Measurements from ENCODE around the gene ZBTB20. TPM values are rescaled to one million over a fixed set of nuclear protein-coding genes. Genes with fewer than 3 reads are reported as not detected.
A peak's percentile ranks its signal among the peaks of the same experiment; 100 is the strongest.

ZBTB20 gene
- total RNA-seq, 6 donors from 2014 or later, result 40.0 to 150 (median 65.8) TPM

DNA sequence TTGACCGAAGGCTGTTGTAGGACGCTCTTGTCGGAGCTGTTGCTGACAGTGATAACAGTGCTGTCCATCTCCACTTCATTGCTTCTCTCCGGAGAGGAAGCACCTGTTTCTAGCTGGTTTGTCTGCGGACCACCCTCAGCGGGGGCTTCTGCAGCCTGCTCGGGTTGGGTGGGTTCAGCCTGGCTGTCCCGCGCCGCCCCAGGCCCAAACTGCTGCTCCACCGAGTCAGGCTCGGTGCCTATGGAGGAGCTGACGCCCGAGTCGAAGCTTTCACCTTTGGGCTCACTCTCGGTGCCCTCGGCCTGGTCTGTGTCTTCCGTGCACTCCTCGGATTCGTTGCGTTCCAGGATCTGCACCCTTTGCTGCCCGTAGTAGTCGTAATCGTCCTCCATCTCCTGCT lies 796.4 kb downstream of the ZBTB20 start:
- Histone ChIP-seq H3K4me1 (no peaks in the 10 kb centered on the region), H3K27me3 (no peaks in the 10 kb centered on the region), H3K27ac (no peak overlapping the region), H3K4me3 (no peak overlapping the region), H3K36me3 (peaks cover 17 to 29% (median 23%) of the 10 kb centered on the region in 4 donors), H3K9me3 (no peaks in the 10 kb centered on the region)
- TF ChIP-seq POLR2AphosphoS5 (IDR thresholded peaks at IDR 0.05) (no peak), EP300 (IDR thresholded peaks at IDR 0.05) (no peak), POLR2A (IDR thresholded peaks at IDR 0.05) (no peak)
- TF ChIP-seq, protein P1, sequence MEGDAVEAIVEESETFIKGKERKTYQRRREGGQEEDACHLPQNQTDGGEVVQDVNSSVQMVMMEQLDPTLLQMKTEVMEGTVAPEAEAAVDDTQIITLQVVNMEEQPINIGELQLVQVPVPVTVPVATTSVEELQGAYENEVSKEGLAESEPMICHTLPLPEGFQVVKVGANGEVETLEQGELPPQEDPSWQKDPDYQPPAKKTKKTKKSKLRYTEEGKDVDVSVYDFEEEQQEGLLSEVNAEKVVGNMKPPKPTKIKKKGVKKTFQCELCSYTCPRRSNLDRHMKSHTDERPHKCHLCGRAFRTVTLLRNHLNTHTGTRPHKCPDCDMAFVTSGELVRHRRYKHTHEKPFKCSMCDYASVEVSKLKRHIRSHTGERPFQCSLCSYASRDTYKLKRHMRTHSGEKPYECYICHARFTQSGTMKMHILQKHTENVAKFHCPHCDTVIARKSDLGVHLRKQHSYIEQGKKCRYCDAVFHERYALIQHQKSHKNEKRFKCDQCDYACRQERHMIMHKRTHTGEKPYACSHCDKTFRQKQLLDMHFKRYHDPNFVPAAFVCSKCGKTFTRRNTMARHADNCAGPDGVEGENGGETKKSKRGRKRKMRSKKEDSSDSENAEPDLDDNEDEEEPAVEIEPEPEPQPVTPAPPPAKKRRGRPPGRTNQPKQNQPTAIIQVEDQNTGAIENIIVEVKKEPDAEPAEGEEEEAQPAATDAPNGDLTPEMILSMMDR (IDR thresholded peaks at IDR 0.05), result no peak
- WGBS, 2 donors, result 95 to 98% methylated on average over 21 to 24 of the region's 24 CpGs
- DNase-seq (peak in 1 of 2 donors; percentile 45), ATAC-seq (ENCODE audit: low FRiP score in 2 of 2) (no peak)

DNA sequence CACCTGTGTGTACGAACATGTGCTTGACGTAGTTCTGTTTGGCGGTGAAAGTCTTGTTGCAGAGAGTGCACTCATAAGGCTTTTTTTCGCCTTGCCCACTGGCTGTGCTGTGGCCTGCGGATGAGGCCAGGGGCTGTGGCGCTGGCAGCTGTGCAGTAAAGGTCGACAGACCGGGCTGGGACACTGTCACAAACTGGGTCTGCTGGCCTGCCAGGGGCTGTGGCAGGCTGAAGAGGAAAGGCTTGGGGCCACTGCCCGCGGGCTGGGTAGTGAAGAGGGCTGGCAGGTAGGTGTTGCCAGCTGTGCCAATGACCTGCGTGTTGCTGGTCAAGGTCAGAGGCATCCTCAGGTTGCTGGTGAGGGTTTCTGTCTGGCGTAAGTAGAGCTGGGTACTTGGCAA lies 796.8 kb downstream of the ZBTB20 start:
- no peak overlapping the region for H3K4me3 ChIP-seq
- no peak for TF ChIP-seq POLR2AphosphoS5 (IDR thresholded peaks at IDR 0.05)
- TF ChIP-seq POLR2A (IDR thresholded peaks at IDR 0.05), result no peak
- TF ChIP-seq EP300 (IDR thresholded peaks at IDR 0.05), result no peak
- no peaks in the 10 kb centered on the region for H3K4me1 ChIP-seq
- ATAC-seq (ENCODE audit: low FRiP score in 2 of 2) (no peak), DNase-seq (peak in 1 of 2 donors; percentile 50)
- H3K27me3 ChIP-seq, result no peaks in the 10 kb centered on the region
- 96 to 98% methylated on average over 3 to 12 of the region's 12 CpGs for WGBS, 2 donors
- H3K9me3 ChIP-seq, result no peaks in the 10 kb centered on the region
- H3K36me3 ChIP-seq, result peaks cover 17 to 29% (median 23%) of the 10 kb centered on the region in 4 donors
- no peak overlapping the region for H3K27ac ChIP-seq

DNA sequence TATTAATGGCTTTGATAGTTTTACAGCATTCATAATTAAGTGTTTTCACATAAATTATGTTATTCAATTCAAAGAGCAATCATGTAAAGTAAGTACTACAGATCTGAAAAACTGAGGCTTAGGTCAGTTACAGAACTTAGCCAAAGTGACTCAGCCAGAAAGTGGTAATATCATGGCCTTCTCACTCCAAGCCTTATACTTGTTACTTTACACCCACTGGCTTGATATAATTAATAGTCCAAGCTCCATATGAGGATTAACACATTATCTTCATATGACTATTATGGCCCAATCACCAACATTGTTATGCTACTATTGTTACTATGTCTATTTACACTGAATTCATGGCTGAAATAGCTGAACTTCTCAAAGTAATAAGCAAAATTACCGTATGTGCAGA lies 802.6 kb downstream of the ZBTB20 start:
- Histone ChIP-seq H3K4me1 (no peaks in the 10 kb centered on the region), H3K9me3 (no peaks in the 10 kb centered on the region), H3K36me3 (peaks cover 0 to 7% (median 4%) of the 10 kb centered on the region in 4 donors), H3K27me3 (no peaks in the 10 kb centered on the region), H3K27ac (no peak overlapping the region), H3K4me3 (no peak overlapping the region)
- no peak for DNase-seq
- TF ChIP-seq, protein P1 (IDR thresholded peaks at IDR 0.05), result no peak
- no peak for TF ChIP-seq EP300 (IDR thresholded peaks at IDR 0.05)
- TF ChIP-seq POLR2AphosphoS5 (IDR thresholded peaks at IDR 0.05), result no peak
- TF ChIP-seq POLR2A (IDR thresholded peaks at IDR 0.05), result no peak
- 91 to 97% methylated on average over 1 of the region's 1 CpG for WGBS, 2 donors
- ATAC-seq (ENCODE audit: low FRiP score in 2 of 2), result no peak

DNA sequence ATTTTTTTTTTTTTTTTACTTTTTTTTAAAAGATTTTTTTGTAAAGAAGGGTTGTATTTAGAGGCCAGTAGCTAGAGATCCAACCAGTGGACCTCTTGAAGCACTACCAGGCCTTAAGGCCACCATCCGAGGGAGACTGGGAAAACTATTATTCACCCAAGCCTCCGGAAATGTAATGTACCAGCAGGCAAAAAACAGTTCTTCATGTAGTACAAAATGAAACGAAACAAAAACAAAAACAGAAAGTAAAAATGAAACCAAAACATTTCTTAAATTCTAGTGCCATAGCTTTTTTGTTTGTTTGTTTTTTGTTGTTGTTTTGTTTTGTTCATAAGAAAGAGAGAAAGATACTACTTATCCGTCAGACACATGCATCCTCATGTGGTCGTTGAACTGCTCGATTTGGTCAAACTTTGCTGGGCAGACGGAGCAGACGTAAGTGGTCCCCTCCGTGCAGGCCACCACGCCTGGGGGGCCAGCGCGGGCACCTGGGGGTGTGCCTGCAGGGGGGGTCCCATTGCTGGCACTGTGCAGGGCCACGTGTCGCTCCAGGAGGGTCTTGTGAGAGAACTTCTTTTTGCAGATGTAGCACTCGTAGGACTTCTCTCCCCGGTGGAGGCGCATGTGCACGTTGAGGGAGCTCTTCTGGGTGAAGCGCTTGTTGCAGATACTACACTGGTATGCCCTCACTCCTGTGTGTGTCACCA lies 808.3 kb downstream of the ZBTB20 start:
- ATAC-seq (ENCODE audit: low FRiP score in 2 of 2) (no peak), DNase-seq (peak in 1 of 2 donors; percentile 66)
- peak overlapping the region in 1 of 4 donors; percentile 2 for H3K27ac ChIP-seq

DNA sequence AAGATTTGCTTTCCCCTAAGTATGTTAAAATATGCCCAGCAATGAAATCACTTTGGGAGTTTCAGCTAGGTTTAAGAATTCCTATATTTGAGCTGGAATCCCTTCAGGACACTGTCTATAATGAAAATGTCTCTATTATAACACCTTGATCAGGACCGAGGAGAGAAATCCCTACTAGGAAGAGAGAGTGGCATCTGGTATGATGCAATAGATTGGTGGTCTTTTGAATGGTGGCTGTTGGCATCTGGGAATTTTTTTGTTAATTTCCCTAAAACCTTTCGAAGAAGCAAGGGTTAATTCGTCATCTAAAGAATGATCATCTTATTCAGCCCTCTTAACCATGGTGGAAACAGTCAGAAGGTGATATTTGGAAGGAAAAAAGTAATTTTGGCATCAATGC lies 810.2 kb downstream of the ZBTB20 start:
- Histone ChIP-seq H3K9me3 (no peaks in the 10 kb centered on the region), H3K4me1 (no peaks in the 10 kb centered on the region), H3K27me3 (no peaks in the 10 kb centered on the region), H3K4me3 (no peak overlapping the region), H3K27ac (no peak overlapping the region), H3K36me3 (peaks cover 6 to 22% (median 9%) of the 10 kb centered on the region in 4 donors)
- TF ChIP-seq POLR2A (IDR thresholded peaks at IDR 0.05), result no peak
- TF ChIP-seq, protein P1 (IDR thresholded peaks at IDR 0.05), result no peak
- no peak for TF ChIP-seq POLR2AphosphoS5 (IDR thresholded peaks at IDR 0.05)
- 84 to 94% methylated on average over 3 of the region's 3 CpGs for WGBS, 2 donors
- DNase-seq (no peak), ATAC-seq (ENCODE audit: low FRiP score in 2 of 2) (no peak)

More for the DNA sequence above, 808.3 kb downstream of the ZBTB20 start:
- 92 to 94% methylated on average over 19 of the region's 19 CpGs for WGBS, 2 donors
- no peak for TF ChIP-seq POLR2A (IDR thresholded peaks at IDR 0.05)
- TF ChIP-seq, protein P1 (IDR thresholded peaks at IDR 0.05), result no peak
- TF ChIP-seq EP300 (IDR thresholded peaks at IDR 0.05), result no peak
- TF ChIP-seq POLR2AphosphoS5 (IDR thresholded peaks at IDR 0.05), result no peak
- Histone ChIP-seq H3K4me1 (no peaks in the 10 kb centered on the region), H3K36me3 (peaks cover 6 to 22% (median 9%) of the 10 kb centered on the region in 4 donors), H3K27me3 (no peaks in the 10 kb centered on the region), H3K4me3 (no peak overlapping the region), H3K9me3 (no peaks in the 10 kb centered on the region)
